ENCODE measurements around the gene EZR. TPM values are rescaled to one million over a fixed set of nuclear protein-coding genes. Genes with fewer than 3 reads are reported as not detected.

Gene EZR
- total and polyA plus RNA-seq, 11 donors = 114 to 541 (median 161) TPM

GRCh38 chr6:158768436-158768835 is 50.7 kb downstream of the EZR start:
- no peak for DNase-seq
- peaks cover 0 to 99% (median 91%) of the 10 kb centered on the region in 9 donors for H3K36me3 ChIP-seq

DNA sequence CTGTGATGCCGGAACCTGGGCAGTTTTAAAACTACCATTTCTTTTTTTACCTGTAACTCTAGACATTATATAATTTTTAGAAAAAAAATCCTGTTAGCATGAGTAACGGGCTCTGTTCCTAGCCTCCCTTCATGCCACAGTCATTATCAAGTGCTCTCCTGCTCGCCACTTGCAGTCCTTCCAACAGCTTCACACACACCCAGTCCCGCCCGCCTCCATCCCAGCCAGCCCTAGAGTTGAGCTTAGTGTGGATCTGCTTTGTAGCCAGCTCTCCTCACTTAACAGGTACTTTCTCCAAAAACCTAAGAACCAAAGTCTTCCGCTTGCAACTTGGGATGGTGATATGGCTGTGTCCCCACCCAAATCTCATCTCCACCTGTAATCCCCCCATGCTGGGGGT is 51.5 kb downstream of the EZR start:
- ATAC-seq (peak in 1 of 4 donors; percentile 36), DNase-seq (no peak)
- TF ChIP-seq, protein P1, sequence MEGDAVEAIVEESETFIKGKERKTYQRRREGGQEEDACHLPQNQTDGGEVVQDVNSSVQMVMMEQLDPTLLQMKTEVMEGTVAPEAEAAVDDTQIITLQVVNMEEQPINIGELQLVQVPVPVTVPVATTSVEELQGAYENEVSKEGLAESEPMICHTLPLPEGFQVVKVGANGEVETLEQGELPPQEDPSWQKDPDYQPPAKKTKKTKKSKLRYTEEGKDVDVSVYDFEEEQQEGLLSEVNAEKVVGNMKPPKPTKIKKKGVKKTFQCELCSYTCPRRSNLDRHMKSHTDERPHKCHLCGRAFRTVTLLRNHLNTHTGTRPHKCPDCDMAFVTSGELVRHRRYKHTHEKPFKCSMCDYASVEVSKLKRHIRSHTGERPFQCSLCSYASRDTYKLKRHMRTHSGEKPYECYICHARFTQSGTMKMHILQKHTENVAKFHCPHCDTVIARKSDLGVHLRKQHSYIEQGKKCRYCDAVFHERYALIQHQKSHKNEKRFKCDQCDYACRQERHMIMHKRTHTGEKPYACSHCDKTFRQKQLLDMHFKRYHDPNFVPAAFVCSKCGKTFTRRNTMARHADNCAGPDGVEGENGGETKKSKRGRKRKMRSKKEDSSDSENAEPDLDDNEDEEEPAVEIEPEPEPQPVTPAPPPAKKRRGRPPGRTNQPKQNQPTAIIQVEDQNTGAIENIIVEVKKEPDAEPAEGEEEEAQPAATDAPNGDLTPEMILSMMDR (IDR thresholded peaks at IDR 0.05) = no peak
- TF ChIP-seq POLR2A (IDR thresholded peaks at IDR 0.05) = no peak
- peak overlapping the region in 3 of 12 donors; percentile 30 to 73 (median 50) for H3K27ac ChIP-seq
- no peaks in the 10 kb centered on the region for H3K27me3 ChIP-seq
- no peaks in the 10 kb centered on the region for H3K9me3 ChIP-seq
- H3K36me3 ChIP-seq = peaks cover 0 to 92% (median 87%) of the 10 kb centered on the region in 9 donors
- intact Hi-C loops (cut with DNase I) = loop anchor here in 1 of 10 donors (10.0 kb wide), 1 partner anchor 53 kb away; no protein-coding TSS in a partner anchor
- H3K4me1 ChIP-seq = peaks cover 0 to 69% (median 35%) of the 10 kb centered on the region in 12 donors
- H3K4me3 ChIP-seq = no peak overlapping the region
- WGBS, 4 donors = 57 to 72% (median 69%) methylated on average over 6 of the region's 6 CpGs

More at GRCh38 chr6:158768436-158768835, 50.7 kb downstream of the EZR start:
- intact Hi-C loops (cut with DNase I) = loop anchor here in 1 of 10 donors (10.0 kb wide), 1 partner anchor 54 kb away; no protein-coding TSS in a partner anchor
- no peak for ATAC-seq
- no peaks in the 10 kb centered on the region for H3K9me3 ChIP-seq
- peaks cover 0 to 63% (median 33%) of the 10 kb centered on the region in 12 donors for H3K4me1 ChIP-seq
- no peaks in the 10 kb centered on the region for H3K27me3 ChIP-seq
- peak overlapping the region in 3 of 12 donors; percentile 30 to 73 (median 67) for H3K27ac ChIP-seq
- no peak overlapping the region for H3K4me3 ChIP-seq
- 88 to 94% (median 89%) methylated on average over 7 to 8 of the region's 8 CpGs for WGBS, 4 donors
- no peak for TF ChIP-seq POLR2A (IDR thresholded peaks at IDR 0.05)
- TF ChIP-seq, protein P1 (IDR thresholded peaks at IDR 0.05) = no peak

DNA sequence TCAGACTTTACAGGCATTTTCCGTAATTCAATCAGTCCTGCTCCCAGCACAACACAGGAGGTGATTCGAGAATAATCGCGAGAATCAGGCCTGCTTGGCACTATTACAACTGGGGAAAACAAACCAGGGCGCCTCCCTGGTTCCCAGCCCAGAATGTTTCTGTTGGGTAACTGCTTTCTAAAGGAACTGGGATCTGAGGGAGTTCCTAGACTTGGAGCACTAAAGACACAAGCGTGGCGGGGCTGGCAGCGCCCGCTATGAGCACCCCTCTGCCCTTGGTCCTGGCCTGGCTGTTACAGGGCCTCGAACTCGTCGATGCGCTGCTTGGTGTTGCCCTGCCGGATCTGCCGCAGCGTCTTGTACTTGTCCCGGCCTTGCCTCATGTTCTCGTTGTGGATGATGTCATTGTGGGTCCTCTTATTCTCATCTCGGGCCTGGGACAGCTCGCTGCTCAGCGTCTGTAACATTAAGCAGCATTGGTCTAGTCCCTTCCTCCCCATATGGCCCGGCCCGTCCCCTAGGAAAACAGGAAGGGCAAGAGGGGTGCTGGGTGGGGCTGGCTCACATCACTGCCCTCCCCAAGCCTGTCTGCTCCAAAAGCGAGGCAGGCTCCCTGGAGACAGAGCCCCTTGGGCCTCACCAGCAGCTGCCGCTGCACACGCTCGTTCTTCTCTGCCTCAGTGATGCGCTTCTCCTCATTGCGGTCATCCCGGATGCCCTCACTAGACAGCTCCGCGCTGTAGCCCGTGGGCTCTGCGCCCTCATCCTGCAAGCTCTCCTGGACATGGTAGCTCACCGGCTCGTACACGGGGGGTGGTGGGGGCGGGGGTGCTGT is 52.3 kb downstream of the EZR start:
- H3K36me3 ChIP-seq = peaks cover 0 to 87% (median 79%) of the 10 kb centered on the region in 9 donors
- peaks cover 0 to 61% (median 31%) of the 10 kb centered on the region in 12 donors for H3K4me1 ChIP-seq
- no peaks in the 10 kb centered on the region for H3K27me3 ChIP-seq
- no peak overlapping the region for H3K4me3 ChIP-seq
- H3K27ac ChIP-seq = peak overlapping the region in 2 of 12 donors; percentile 50 to 73
- H3K9me3 ChIP-seq = no peaks in the 10 kb centered on the region
- no peak for TF ChIP-seq POLR2A (IDR thresholded peaks at IDR 0.05)
- TF ChIP-seq, protein P1 (IDR thresholded peaks at IDR 0.05) = no peak
- WGBS, 4 donors = 86 to 88% (median 87%) methylated on average over 37 to 38 of the region's 38 CpGs
- intact Hi-C loops (cut with DNase I) = loop anchor here in 1 of 10 donors (10.0 kb wide), 1 partner anchor 52 kb away; no protein-coding TSS in a partner anchor
- DNase-seq = peak in 1 of 5 donors; percentile 56
- ATAC-seq = no peak

- Histone ChIP-seq H3K36me3 (peaks cover 0 to 77% (median 67%) of the 10 kb centered on the region in 9 donors), H3K4me3 (no peak overlapping the region), H3K9me3 (no peaks in the 10 kb centered on the region), H3K4me1 (peaks cover 0 to 48% (median 20%) of the 10 kb centered on the region in 12 donors), H3K27ac (no peak overlapping the region), H3K27me3 (no peaks in the 10 kb centered on the region)
- TF ChIP-seq POLR2A (IDR thresholded peaks at IDR 0.05) = no peak
- TF ChIP-seq, protein P1 (IDR thresholded peaks at IDR 0.05) = no peak
- intact Hi-C loops (cut with DNase I) = loop anchor here in 1 of 10 donors (10.0 kb wide), 1 partner anchor 51 kb away; no protein-coding TSS in a partner anchor
- no peak for ATAC-seq
- DNase-seq = no peak
- WGBS, 4 donors = 87 to 90% (median 89%) methylated on average over 12 to 13 of the region's 13 CpGs
Measured at GRCh38 chr6:158765499-158766068, 53.6 kb downstream of the EZR start.
